ENCODE measurements around the gene NTM.

Gene NTM

GRCh38 chr11:131640320-131640719 lies 269.9 kb downstream of the NTM start:
- Histone ChIP-seq H3K4me3 (ENCODE audit: low read length) (no peak overlapping the region), H4K20me1 (ENCODE audit: insufficient read depth, low read length) (peaks cover 5% of the 10 kb centered on the region)
- TF ChIP-seq CTCF (IDR thresholded peaks at IDR 0.05; ENCODE audit: low read depth, low read length) (no peak), EZH2phosphoT487 (IDR thresholded peaks at IDR 0.05; ENCODE audit: low read depth) (no peak)

GRCh38 chr11:131642756-131643531 lies 272.5 kb downstream of the NTM start:
- Histone ChIP-seq H3K36me3 (replicated peaks; ENCODE audit: low read depth, low read length) (no peaks in the 10 kb centered on the region), H3K9ac (ENCODE audit: low read length) (no peak overlapping the region), H2AFZ (ENCODE audit: low read depth, low read length) (no peak overlapping the region), H3K4me1 (ENCODE audit: low read length) (peaks cover 34% of the 10 kb centered on the region), H4K20me1 (ENCODE audit: insufficient read depth, low read length) (peaks cover 9% of the 10 kb centered on the region), H3K27me3 (ENCODE audit: low read depth, low read length) (peaks cover 88% of the 10 kb centered on the region), H3K4me2 (ENCODE audit: low read length) (no peak overlapping the region), H3K4me3 (ENCODE audit: low read length) (no peak overlapping the region), H3K27ac (ENCODE audit: low read length) (no peak overlapping the region), H3K79me2 (ENCODE audit: low read length) (no peaks in the 10 kb centered on the region), H3K9me3 (ENCODE audit: insufficient read depth, low read length) (peaks cover 2% of the 10 kb centered on the region; the same call in 1 of the 2 replicates)
- TF ChIP-seq EZH2phosphoT487 (IDR thresholded peaks at IDR 0.05; ENCODE audit: low read depth) = no peak
- TF ChIP-seq CTCF (IDR thresholded peaks at IDR 0.05; ENCODE audit: low read depth, low read length) = no peak

More at GRCh38 chr11:131640320-131640719, 269.9 kb downstream of the NTM start:
- peaks cover 19% of the 10 kb centered on the region for H3K4me1 ChIP-seq (ENCODE audit: low read length)
- no peaks in the 10 kb centered on the region for H3K9me3 ChIP-seq (ENCODE audit: insufficient read depth, low read length)
- no peak overlapping the region for H2AFZ ChIP-seq (ENCODE audit: low read depth, low read length)
- no peaks in the 10 kb centered on the region for H3K79me2 ChIP-seq (ENCODE audit: low read length)
- H3K27me3 ChIP-seq (ENCODE audit: low read depth, low read length) = peaks cover 86% of the 10 kb centered on the region
- H3K27ac ChIP-seq (ENCODE audit: low read length) = no peak overlapping the region
- H3K4me2 ChIP-seq (ENCODE audit: low read length) = no peak overlapping the region
- H3K36me3 ChIP-seq (replicated peaks; ENCODE audit: low read depth, low read length) = no peaks in the 10 kb centered on the region
- no peak overlapping the region for H3K9ac ChIP-seq (ENCODE audit: low read length)

- TF ChIP-seq EZH2phosphoT487 (IDR thresholded peaks at IDR 0.05; ENCODE audit: low read depth) (no peak), CTCF (IDR thresholded peaks at IDR 0.05; ENCODE audit: low read depth, low read length) (no peak)
- H3K4me3 ChIP-seq (ENCODE audit: low read length) = no peak overlapping the region
- H4K20me1 ChIP-seq (ENCODE audit: insufficient read depth, low read length) = peaks cover 9% of the 10 kb centered on the region
- peaks cover 92% of the 10 kb centered on the region for H3K27me3 ChIP-seq (ENCODE audit: low read depth, low read length)
- peaks cover 4% of the 10 kb centered on the region; the same call in 1 of the 2 replicates for H3K9me3 ChIP-seq (ENCODE audit: insufficient read depth, low read length)
- H3K4me1 ChIP-seq (ENCODE audit: low read length) = peaks cover 34% of the 10 kb centered on the region
- no peak overlapping the region for H3K9ac ChIP-seq (ENCODE audit: low read length)
- no peaks in the 10 kb centered on the region for H3K36me3 ChIP-seq (replicated peaks; ENCODE audit: low read depth, low read length)
- no peak overlapping the region for H2AFZ ChIP-seq (ENCODE audit: low read depth, low read length)
- no peak overlapping the region for H3K27ac ChIP-seq (ENCODE audit: low read length)
- H3K4me2 ChIP-seq (ENCODE audit: low read length) = peak overlapping the region; percentile 50
- H3K79me2 ChIP-seq (ENCODE audit: low read length) = no peaks in the 10 kb centered on the region
Measured at GRCh38 chr11:131644204-131644795, 273.9 kb downstream of the NTM start.

- 0 out of 2 replicates have a peak overlapping the region, but pooled peaks have one; percentile 1 for H3K4me2 ChIP-seq (ENCODE audit: low read length)
- no peak overlapping the region for H3K9ac ChIP-seq (ENCODE audit: low read length)
- no peaks in the 10 kb centered on the region for H3K36me3 ChIP-seq (replicated peaks; ENCODE audit: low read depth, low read length)
- TF ChIP-seq CTCF (IDR thresholded peaks at IDR 0.05; ENCODE audit: low read depth, low read length) = no peak
- no peak for TF ChIP-seq EZH2phosphoT487 (IDR thresholded peaks at IDR 0.05; ENCODE audit: low read depth)
- no peak overlapping the region for H2AFZ ChIP-seq (ENCODE audit: low read depth, low read length)
- H3K79me2 ChIP-seq (ENCODE audit: low read length) = no peaks in the 10 kb centered on the region
- H3K4me3 ChIP-seq (ENCODE audit: low read length) = no peak overlapping the region
- no peak overlapping the region for H3K27ac ChIP-seq (ENCODE audit: low read length)
- H3K27me3 ChIP-seq (ENCODE audit: low read depth, low read length) = peaks cover 97% of the 10 kb centered on the region
- H3K4me1 ChIP-seq (ENCODE audit: low read length) = peaks cover 34% of the 10 kb centered on the region
- peaks cover 4% of the 10 kb centered on the region; the same call in 1 of the 2 replicates for H3K9me3 ChIP-seq (ENCODE audit: insufficient read depth, low read length)
- peaks cover 9% of the 10 kb centered on the region for H4K20me1 ChIP-seq (ENCODE audit: insufficient read depth, low read length)
Measured at GRCh38 chr11:131645237-131645636, 274.8 kb downstream of the NTM start.

Measured in OCI-LY3 (cell line).